PFSK-1 (cell line): Measurements from ENCODE around the gene ERC2.

Experiments used
- POLR2AphosphoS5 ChIP-seq: IDR thresholded peaks from 2 replicates; pipeline ENCODE4 v1.6.1; 2012; ENCODE audit warnings: low read depth, mild to moderate bottlenecking, control low read depth, low read length, moderate library complexity
- SIN3A ChIP-seq: IDR thresholded peaks from 2 replicates; pipeline ENCODE4 v1.6.1; 2012; ENCODE audit warnings: mild to moderate bottlenecking, low read length, moderate library complexity, borderline replicate concordance; ENCODE audit not compliant: insufficient read depth
- TAF1 ChIP-seq: IDR thresholded peaks from 2 replicates; pipeline ENCODE4 v1.6.1; 2012; ENCODE audit warnings: low read length, control low read depth, borderline replicate concordance; ENCODE audit not compliant: insufficient read depth
- TF ChIP-seq, protein P1 (sequence below), 2 experiments: IDR thresholded peaks; 2 replicates each; pipeline versions ENCODE4 v1.6.1 to v1.8.0; 2011 to 2012; ENCODE audit warnings: low read depth in 2 of 2, low read length in 2 of 2, control low read depth in 1 of 2, inconsistent platforms in 1 of 2, mild to moderate bottlenecking in 1 of 2, moderate library complexity in 1 of 2; ENCODE audit not compliant: insufficient read depth in 1 of 2

GRCh38 chr3:55565521-55565920, 902.7 kb downstream of the ERC2 start:
- TF ChIP-seq POLR2AphosphoS5: no peak
- TF ChIP-seq SIN3A: no peak
- TF ChIP-seq, protein P1, sequence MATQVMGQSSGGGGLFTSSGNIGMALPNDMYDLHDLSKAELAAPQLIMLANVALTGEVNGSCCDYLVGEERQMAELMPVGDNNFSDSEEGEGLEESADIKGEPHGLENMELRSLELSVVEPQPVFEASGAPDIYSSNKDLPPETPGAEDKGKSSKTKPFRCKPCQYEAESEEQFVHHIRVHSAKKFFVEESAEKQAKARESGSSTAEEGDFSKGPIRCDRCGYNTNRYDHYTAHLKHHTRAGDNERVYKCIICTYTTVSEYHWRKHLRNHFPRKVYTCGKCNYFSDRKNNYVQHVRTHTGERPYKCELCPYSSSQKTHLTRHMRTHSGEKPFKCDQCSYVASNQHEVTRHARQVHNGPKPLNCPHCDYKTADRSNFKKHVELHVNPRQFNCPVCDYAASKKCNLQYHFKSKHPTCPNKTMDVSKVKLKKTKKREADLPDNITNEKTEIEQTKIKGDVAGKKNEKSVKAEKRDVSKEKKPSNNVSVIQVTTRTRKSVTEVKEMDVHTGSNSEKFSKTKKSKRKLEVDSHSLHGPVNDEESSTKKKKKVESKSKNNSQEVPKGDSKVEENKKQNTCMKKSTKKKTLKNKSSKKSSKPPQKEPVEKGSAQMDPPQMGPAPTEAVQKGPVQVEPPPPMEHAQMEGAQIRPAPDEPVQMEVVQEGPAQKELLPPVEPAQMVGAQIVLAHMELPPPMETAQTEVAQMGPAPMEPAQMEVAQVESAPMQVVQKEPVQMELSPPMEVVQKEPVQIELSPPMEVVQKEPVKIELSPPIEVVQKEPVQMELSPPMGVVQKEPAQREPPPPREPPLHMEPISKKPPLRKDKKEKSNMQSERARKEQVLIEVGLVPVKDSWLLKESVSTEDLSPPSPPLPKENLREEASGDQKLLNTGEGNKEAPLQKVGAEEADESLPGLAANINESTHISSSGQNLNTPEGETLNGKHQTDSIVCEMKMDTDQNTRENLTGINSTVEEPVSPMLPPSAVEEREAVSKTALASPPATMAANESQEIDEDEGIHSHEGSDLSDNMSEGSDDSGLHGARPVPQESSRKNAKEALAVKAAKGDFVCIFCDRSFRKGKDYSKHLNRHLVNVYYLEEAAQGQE (IDR thresholded peaks at IDR 0.05; ENCODE audit: insufficient read depth in 1 of 2, low read depth in 2 of 2, low read length in 2 of 2): no peak
- TF ChIP-seq TAF1: no peak
